ENCODE data around the gene POLR2M. TPM values are rescaled to one million over a fixed set of nuclear protein-coding genes. Genes with fewer than 3 reads are reported as not detected.

Gene POLR2M
- total RNA-seq, 1 experiment from 2014 or later = 86.2 TPM

DNA sequence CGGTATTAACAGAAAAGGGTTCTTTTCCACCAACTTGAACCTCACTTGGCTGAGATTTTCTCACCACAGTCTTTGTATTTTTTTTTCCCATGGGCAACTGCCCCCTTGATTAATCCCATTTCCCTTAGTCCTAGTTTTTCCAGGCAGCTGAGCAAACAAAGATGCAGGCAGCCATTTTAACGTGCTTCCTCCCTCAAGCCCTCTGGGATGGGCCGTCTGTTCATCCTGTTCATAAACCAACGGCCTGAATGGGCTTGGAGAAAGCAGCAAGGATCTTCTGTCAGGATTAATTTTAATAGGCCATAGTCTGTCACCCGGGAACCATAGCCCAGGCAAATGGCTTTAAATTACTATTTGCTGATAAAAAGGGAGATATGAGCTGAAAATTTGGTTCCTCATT is 10.4 kb upstream of the POLR2M start:
- H4K20me1 ChIP-seq (ENCODE audit: insufficient read depth) = no peaks in the 10 kb centered on the region
- no peak overlapping the region for H3K9ac ChIP-seq (ENCODE audit: low read length)
- BruUV-seq (replicated peaks) = no TSS peak
- no peaks in the 10 kb centered on the region for H3K9me2 ChIP-seq (ENCODE audit: insufficient read depth)
- no peaks in the 10 kb centered on the region for H3K9me3 ChIP-seq (ENCODE audit: control insufficient read depth in 1 of 2, insufficient read depth in 1 of 2, low read depth in 1 of 2, low read length in 2 of 2)
- ChIA-PET CTCF (no interaction called here), RAD21 (ENCODE audit: low non-redundant PET in 1 of 2, low total read pairs in 2 of 2, uncharacterized antibody in 2 of 2, unreplicated experiment in 2 of 2) (no interaction called here), POLR2A (interaction anchor here (0.9 kb wide), 1 partner anchor 10 kb away, joined by 3 read pairs; the partner anchor contains the start of gene POLR2M)
- ATAC-seq (no peak), DNase-seq (ENCODE audit: low read depth, low spot score) (no peak)
- TF ChIP-seq ELF1 (IDR thresholded peaks at IDR 0.05; ENCODE audit: borderline replicate concordance, low read depth) (no peak), ZFX (IDR thresholded peaks at IDR 0.05) (no peak), FOSL1 (IDR thresholded peaks at IDR 0.05; ENCODE audit: low read depth) (no peak), JUND (IDR thresholded peaks at IDR 0.05) (no peak), EGR1 (IDR thresholded peaks at IDR 0.05; ENCODE audit: low read depth) (no peak), ZNF274 (IDR thresholded peaks at IDR 0.05; ENCODE audit: low read depth, low read length) (no peak), SIN3A (IDR thresholded peaks at IDR 0.05; ENCODE audit: low read depth) (no peak), CEBPB (IDR thresholded peaks at IDR 0.05; ENCODE audit: low read depth) (no peak), POLR2AphosphoS5 (IDR thresholded peaks at IDR 0.05; ENCODE audit: low read depth, low read length) (no peak), RAD21 (IDR thresholded peaks at IDR 0.05; ENCODE audit: low read depth) (no peak), TCF7L2 (IDR thresholded peaks at IDR 0.05; ENCODE audit: borderline replicate concordance, extremely low read depth, insufficient read depth, insufficient read length) (no peak), POLR2A (IDR thresholded peaks at IDR 0.05; ENCODE audit: borderline replicate concordance, extremely low read depth, insufficient read depth, insufficient read length) (no peak), CBX3 (IDR thresholded peaks at IDR 0.05; ENCODE audit: low read depth) (no peak), YY1 (IDR thresholded peaks at IDR 0.05; ENCODE audit: extremely low read depth, insufficient replicate concordance, low read depth, low read length) (no peak), EZH2 (IDR thresholded peaks at IDR 0.05) (no peak)
- TF ChIP-seq, protein P1, sequence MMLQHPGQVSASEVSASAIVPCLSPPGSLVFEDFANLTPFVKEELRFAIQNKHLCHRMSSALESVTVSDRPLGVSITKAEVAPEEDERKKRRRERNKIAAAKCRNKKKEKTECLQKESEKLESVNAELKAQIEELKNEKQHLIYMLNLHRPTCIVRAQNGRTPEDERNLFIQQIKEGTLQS (IDR thresholded peaks at IDR 0.05) = no peak
- TF ChIP-seq, protein P2, sequence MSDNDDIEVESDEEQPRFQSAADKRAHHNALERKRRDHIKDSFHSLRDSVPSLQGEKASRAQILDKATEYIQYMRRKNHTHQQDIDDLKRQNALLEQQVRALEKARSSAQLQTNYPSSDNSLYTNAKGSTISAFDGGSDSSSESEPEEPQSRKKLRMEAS (IDR thresholded peaks at IDR 0.05) = no peak
- TF ChIP-seq, protein P3, sequence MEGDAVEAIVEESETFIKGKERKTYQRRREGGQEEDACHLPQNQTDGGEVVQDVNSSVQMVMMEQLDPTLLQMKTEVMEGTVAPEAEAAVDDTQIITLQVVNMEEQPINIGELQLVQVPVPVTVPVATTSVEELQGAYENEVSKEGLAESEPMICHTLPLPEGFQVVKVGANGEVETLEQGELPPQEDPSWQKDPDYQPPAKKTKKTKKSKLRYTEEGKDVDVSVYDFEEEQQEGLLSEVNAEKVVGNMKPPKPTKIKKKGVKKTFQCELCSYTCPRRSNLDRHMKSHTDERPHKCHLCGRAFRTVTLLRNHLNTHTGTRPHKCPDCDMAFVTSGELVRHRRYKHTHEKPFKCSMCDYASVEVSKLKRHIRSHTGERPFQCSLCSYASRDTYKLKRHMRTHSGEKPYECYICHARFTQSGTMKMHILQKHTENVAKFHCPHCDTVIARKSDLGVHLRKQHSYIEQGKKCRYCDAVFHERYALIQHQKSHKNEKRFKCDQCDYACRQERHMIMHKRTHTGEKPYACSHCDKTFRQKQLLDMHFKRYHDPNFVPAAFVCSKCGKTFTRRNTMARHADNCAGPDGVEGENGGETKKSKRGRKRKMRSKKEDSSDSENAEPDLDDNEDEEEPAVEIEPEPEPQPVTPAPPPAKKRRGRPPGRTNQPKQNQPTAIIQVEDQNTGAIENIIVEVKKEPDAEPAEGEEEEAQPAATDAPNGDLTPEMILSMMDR (IDR thresholded peaks at IDR 0.05 in 2 of 3, conservative IDR thresholded peaks at IDR 0.05 in 1 of 3; ENCODE audit: borderline replicate concordance in 1 of 3, insufficient read depth in 1 of 3, low read depth in 2 of 3, low read length in 2 of 3) = no peak
- intact Hi-C loops (cut with micrococcal nuclease) = no loop called here
- peaks cover 0 to 2% of the 10 kb centered on the region in 2 experiments; a peak in 1 of 4 replicates for H3K4me1 ChIP-seq (ENCODE audit: control insufficient read depth in 1 of 2, insufficient read depth in 2 of 2, low read length in 2 of 2)
- no peaks in the 10 kb centered on the region for H3K36me3 ChIP-seq (ENCODE audit: control insufficient read depth in 1 of 2, insufficient read depth in 2 of 2, low read length in 2 of 2)
- H3K4me3 ChIP-seq (replicated peaks in 1 of 2; ENCODE audit: low read depth in 1 of 2, low read length in 2 of 2) = no peak overlapping the region
- no peaks in the 10 kb centered on the region for H3K27me3 ChIP-seq (ENCODE audit: insufficient read depth, low read length)
- H3K27ac ChIP-seq (ENCODE audit: low read depth, low read length) = no peak overlapping the region
- no peak overlapping the region for H2AFZ ChIP-seq (ENCODE audit: low read depth, low read length, poor library complexity, severe bottlenecking)
- no peak overlapping the region for H3K4me2 ChIP-seq (ENCODE audit: low read length)
- H3K79me2 ChIP-seq (ENCODE audit: insufficient read depth, low read length) = no peaks in the 10 kb centered on the region

Measured in HCT116 (cell line).